GM18868 (cell line): Measurements from ENCODE around the gene TSPAN17.
"Not testable (repeated sequence)": the region's sequence is repeated elsewhere in the genome, so short reads cannot be mapped to it uniquely, and the experiment has no call there.

Experiments
- ATAC-seq: cut with Tn5 transposase; IDR thresholded peaks from one replicate; pipeline ENCODE4 v1.9.1; 2021; ENCODE audit warnings: mild to moderate bottlenecking, moderate library complexity; ENCODE audit not compliant: unreplicated experiment

TSPAN17 gene

GRCh38 chr5:176647030-176647842 lies at the start of gene TSPAN17:
TSPAN17 (plus strand) TSS chr5:176647484; CDS start chr5:176647616, 132 bp downstream.
- peak; percentile 94 for ATAC-seq

- not testable (repeated sequence) for ATAC-seq
These were observed 47.4 kb upstream of the TSPAN17 start for GRCh38 chr5:176599749-176600430.

- no peak for ATAC-seq
These were observed 45.3 kb upstream of the TSPAN17 start for GRCh38 chr5:176601901-176602482.

- ATAC-seq: no peak
These were observed 44.2 kb upstream of the TSPAN17 start for GRCh38 chr5:176603091-176603490.

- ATAC-seq: no peak
These were observed 41.3 kb upstream of the TSPAN17 start for GRCh38 chr5:176606032-176606431.

- no peak for ATAC-seq
These were observed 40.4 kb upstream of the TSPAN17 start for GRCh38 chr5:176606875-176607274.

- no peak for ATAC-seq
These were observed 39.1 kb upstream of the TSPAN17 start for GRCh38 chr5:176608142-176608705.

- peak; percentile 28 for ATAC-seq
These were observed 38.2 kb upstream of the TSPAN17 start for GRCh38 chr5:176608937-176609723.

- ATAC-seq: peak; percentile 70
These were observed 37.4 kb upstream of the TSPAN17 start, which contains the start of gene GPRIN1 for GRCh38 chr5:176609724-176610434. GPRIN1 (minus strand) TSS chr5:176610156; CDS start chr5:176599834, 10,322 bp downstream.

GRCh38 chr5:176610435-176610773 lies 36.9 kb upstream of the TSPAN17 start:
- ATAC-seq: no peak

GRCh38 chr5:176611435-176611834 lies 35.8 kb upstream of the TSPAN17 start:
- no peak for ATAC-seq

GRCh38 chr5:176612008-176612407 lies 35.3 kb upstream of the TSPAN17 start:
- no peak for ATAC-seq

GRCh38 chr5:176612855-176613254 lies 34.4 kb upstream of the TSPAN17 start:
- ATAC-seq: no peak

GRCh38 chr5:176614805-176615478 lies 32.3 kb upstream of the TSPAN17 start:
- ATAC-seq: no peak

GRCh38 chr5:176616511-176616910 lies 30.8 kb upstream of the TSPAN17 start:
- no peak for ATAC-seq

GRCh38 chr5:176618783-176619182 lies 28.5 kb upstream of the TSPAN17 start:
- no peak for ATAC-seq

- peak; percentile 91 for ATAC-seq
These were observed 28.1 kb upstream of the TSPAN17 start for GRCh38 chr5:176619203-176619568.

GRCh38 chr5:176619569-176620332 lies 27.5 kb upstream of the TSPAN17 start:
- no peak for ATAC-seq
